Measurements from ENCODE around the gene NRXN3. TPM values are rescaled to one million over a fixed set of nuclear protein-coding genes. Genes with fewer than 3 reads are reported as not detected.

NRXN3 gene
- total and polyA plus RNA-seq, 2 of the 4 experiments (the other 2 are of a cell fraction): 4.8 to 25.1 TPM

GRCh38 chr14:78667141-78667540 is 497.0 kb downstream of the NRXN3 start:
- Histone ChIP-seq H4K20me1 (ENCODE audit: insufficient read depth, low read length) (no peaks in the 10 kb centered on the region), H4K8ac (ENCODE audit: low read depth in 2 of 2, low read length in 2 of 2) (no peak overlapping the region), H2AK9ac (replicated peaks; ENCODE audit: low read depth, low read length, poor library complexity) (no peak overlapping the region), H2BK120ac (ENCODE audit: low read depth, low read length) (no peak overlapping the region), H2BK20ac (ENCODE audit: low read depth, low read length) (no peak overlapping the region), H3K27me3 (ENCODE audit: control insufficient read depth, insufficient read depth, low read length) (no peaks in the 10 kb centered on the region), H3K4me3 (ENCODE audit: insufficient read depth, low read depth, low read length) (no peak overlapping the region), H3K4me1 (ENCODE audit: control insufficient read depth, insufficient read depth, low read length) (no peaks in the 10 kb centered on the region), H2AFZ (replicated peaks; ENCODE audit: low read length, poor library complexity) (no peak overlapping the region), H3K4me2 (ENCODE audit: low read depth, low read length) (no peak overlapping the region), H3K23ac (ENCODE audit: low read depth, low read length) (no peak overlapping the region), H3K27ac (ENCODE audit: insufficient read depth, low read length) (no peak overlapping the region), H3K14ac (replicated peaks; ENCODE audit: low read depth, low read length) (no peak overlapping the region), H3K79me1 (ENCODE audit: low read depth in 1 of 2, low read length in 2 of 2) (no peaks in the 10 kb centered on the region), H3K36me3 (ENCODE audit: control insufficient read depth, insufficient read depth, low read length) (no peaks in the 10 kb centered on the region), H2AK5ac (ENCODE audit: low read depth, low read length) (no peak overlapping the region), H3K56ac (ENCODE audit: extremely low read depth, insufficient read depth, low read length) (no peak overlapping the region), H3K4ac (ENCODE audit: low read depth, low read length) (no peak overlapping the region), H3K9me3 (ENCODE audit: control insufficient read depth, insufficient read depth, low read length) (0 out of 2 replicates have a peak, but pooled peaks cover 2% of the 10 kb centered on the region), H4K91ac (ENCODE audit: insufficient read depth, low read depth, low read length) (no peak overlapping the region), H2BK15ac (ENCODE audit: low read depth, low read length) (no peak overlapping the region), H3K18ac (ENCODE audit: low read depth, low read length) (no peak overlapping the region), H3K9ac (ENCODE audit: low read depth, low read length) (no peak overlapping the region), H3K9me1 (ENCODE audit: insufficient read depth, low read length) (no peaks in the 10 kb centered on the region), H4K5ac (ENCODE audit: low read depth, low read length) (no peak overlapping the region), H2BK5ac (ENCODE audit: low read depth, low read length, poor library complexity, severe bottlenecking) (no peak overlapping the region)
- no peak for ATAC-seq (ENCODE audit: low read depth)
- POLR2A ChIA-PET (ENCODE audit: unreplicated experiment): no interaction called here
- intact Hi-C loops (cut with micrococcal nuclease): no loop called here
- in situ Hi-C loops (cut with MboI; ENCODE audit: low sequenced_read_pairs): no loop called here
- dilution Hi-C loops (cut with HindIII; ENCODE audit: low sequenced_read_pairs, unreplicated experiment): no loop called here
- no peak for TF ChIP-seq RAD21 (IDR thresholded peaks at IDR 0.05; ENCODE audit: low read length)
- TF ChIP-seq ELK1 (IDR thresholded peaks at IDR 0.05; ENCODE audit: borderline replicate concordance, low read depth, low read length): no peak
- TF ChIP-seq CEBPB (IDR thresholded peaks at IDR 0.05; ENCODE audit: low read depth, low read length): peak; percentile 59
- no peak for TF ChIP-seq CTCF (conservative IDR thresholded peaks at IDR 0.05; ENCODE audit: low read depth, low read length)
- TF ChIP-seq NFE2L2 (IDR thresholded peaks at IDR 0.05; ENCODE audit: low read depth, low read length): no peak
- no peak for TF ChIP-seq MXI1 (IDR thresholded peaks at IDR 0.05; ENCODE audit: borderline replicate concordance, low read depth, low read length)
- no peak for TF ChIP-seq MAZ (IDR thresholded peaks at IDR 0.05; ENCODE audit: borderline replicate concordance, low read depth, low read length)
- TF ChIP-seq MAFK (IDR thresholded peaks at IDR 0.05; ENCODE audit: low read depth, low read length): no peak
- no peak for TF ChIP-seq USF2 (IDR thresholded peaks at IDR 0.05; ENCODE audit: low read depth, low read length)
- BruUV-seq (replicated peaks): no TSS peak
- DNase-seq: no peak
- CTCF ChIA-PET: no interaction called here
- no CpG with 5 or more reads among the region's 1 CpG for WGBS, 2 experiments (ENCODE audit: extremely low coverage in 2 of 2, insufficient read length in 1 of 2)

Measured in IMR-90 (cell line).